Endothelial cell of umbilical vein (primary cell): ENCODE measurements around the gene TSEN54. TPM values are rescaled to one million over a fixed set of nuclear protein-coding genes. Genes with fewer than 3 reads are reported as not detected.

Experiments used
- BruUV-seq: library from RNA; stranded (reverse); fragments of 400-500 nt; replicated peaks from 2 replicates; lab custom pipeline; 2021; lab: Mats Ljungman, UMichigan
- CTCF ChIA-PET: fragments of 300-600, 350-600 bp; sonication (Branson Sonifier 250); formaldehyde crosslinking; loops from one replicate; lab custom pipeline; 2021; ENCODE audit warnings: antibody characterized with exemption, inconsistent platforms; lab: Charles Lee
- POLR2A ChIA-PET: fragments of 300-600, 350-600 bp; sonication (Branson Sonifier 250); formaldehyde crosslinking; loops from one replicate; lab custom pipeline; 2021; ENCODE audit warnings: antibody characterized with exemption, inconsistent platforms; lab: Charles Lee
- DNase-seq: peaks from one replicate; pipeline ENCODE4 v3.0.0-alpha.2; 2011; ENCODE audit warnings: low read depth, low spot score
- FAIRE-seq: peaks from 2 replicates; lab custom pipeline; 2011; peaks lifted over from hg19 to GRCh38; lab: Jason Lieb, UNC
- H2AFZ ChIP-seq: 2 replicates; pipeline ENCODE4 v1.6.0; 2012; ENCODE audit warnings: low read depth, low read length, control low read depth, inconsistent platforms
- H3K27ac ChIP-seq: 2 replicates; pipeline ENCODE4 v1.5.1; 2011; ENCODE audit warnings: low read depth, mild to moderate bottlenecking, control low read depth, low read length, moderate library complexity; ENCODE audit not compliant: insufficient read depth
- H3K27me3 ChIP-seq, 2 experiments: 2 replicates each; pipeline versions ENCODE4 v1.6.0 to v1.6.1; 2011; ENCODE audit warnings: low read length in 2 of 2, mixed read lengths in 1 of 2; ENCODE audit not compliant: control insufficient read depth in 2 of 2, insufficient read depth in 2 of 2
- H3K36me3 ChIP-seq, 2 experiments: 2 replicates in 1 of 2; 3 replicates in 1 of 2; pipeline ENCODE4 v1.5.1; 2011; ENCODE audit warnings: low read length in 2 of 2, mild to moderate bottlenecking in 1 of 2, moderate library complexity in 1 of 2; ENCODE audit not compliant: control insufficient read depth in 2 of 2, insufficient read depth in 2 of 2; ENCODE audit errors: extremely low read depth in 1 of 2
- H3K4me1 ChIP-seq: 3 replicates; pipeline ENCODE4 v1.5.1; 2011; ENCODE audit warnings: mild to moderate bottlenecking, low read length; ENCODE audit not compliant: control insufficient read depth, insufficient read depth; ENCODE audit errors: extremely low read depth
- H3K4me2 ChIP-seq: 2 replicates; pipeline ENCODE4 v1.6.1; 2011; ENCODE audit warnings: low read length, control low read depth, mixed read lengths; ENCODE audit not compliant: insufficient read depth
- H3K4me3 ChIP-seq, 3 experiments: fragments of 200-600 bp in 1 of 3; sonication (generic), shearing (Covaris generic) in 1 of 3; replicated peaks in 1 of 3; 2 replicates each; pipeline ENCODE4 v1.5.1; 2011 to 2016; ENCODE audit warnings: control low read depth in 3 of 3, low read length in 3 of 3, mild to moderate bottlenecking in 2 of 3, inconsistent platforms in 1 of 3, low read depth in 1 of 3, moderate library complexity in 1 of 3; ENCODE audit not compliant: insufficient read depth in 1 of 3
- H3K79me2 ChIP-seq: 2 replicates; pipeline ENCODE4 v1.6.0; 2012; ENCODE audit warnings: low read length, inconsistent platforms; ENCODE audit not compliant: control insufficient read depth, insufficient read depth
- H3K9ac ChIP-seq: replicated peaks from 2 replicates; pipeline ENCODE3; 2011; ENCODE audit warnings: low read length, control low read depth; ENCODE audit not compliant: insufficient read depth; ENCODE audit errors: extremely low read depth
- H3K9me1 ChIP-seq: replicated peaks from 3 replicates; pipeline ENCODE4 v1.6.0; 2011; ENCODE audit warnings: mild to moderate bottlenecking, low read length; ENCODE audit not compliant: control insufficient read depth, insufficient read depth; ENCODE audit errors: extremely low read depth
- H3K9me3 ChIP-seq: replicated peaks from 2 replicates; pipeline ENCODE4 v1.5.1; 2012; ENCODE audit warnings: low read length, inconsistent platforms; ENCODE audit not compliant: control insufficient read depth, insufficient read depth
- H4K20me1 ChIP-seq: replicated peaks from 2 replicates; pipeline ENCODE3; 2011; ENCODE audit warnings: mild to moderate bottlenecking, low read length; ENCODE audit not compliant: control insufficient read depth, insufficient read depth; ENCODE audit errors: extremely low read depth
- CTCF ChIP-seq, 2 donors: IDR thresholded peaks; 1 replicate in 1 of 2; 2 replicates in 1 of 2; pipeline ENCODE4 v1.5.1; 2011; ENCODE audit warnings: low read length in 2 of 2, mild to moderate bottlenecking in 2 of 2, moderate library complexity in 2 of 2, control low read depth in 1 of 2, inconsistent platforms in 1 of 2, low read depth in 1 of 2; ENCODE audit not compliant: insufficient read depth in 1 of 2; ENCODE audit errors: extremely low read depth in 1 of 2
- FOS ChIP-seq: IDR thresholded peaks from 2 replicates; pipeline ENCODE4 v1.6.1; 2011; ENCODE audit warnings: mild to moderate bottlenecking, low read length, moderate library complexity, borderline replicate concordance; ENCODE audit not compliant: insufficient read depth
- GATA2 ChIP-seq: IDR thresholded peaks from 2 replicates; pipeline ENCODE4 v1.7.0; 2011; ENCODE audit warnings: low read depth, mild to moderate bottlenecking, moderate library complexity, mixed read lengths, low read length; ENCODE audit not compliant: insufficient read length, insufficient read depth
- JUN ChIP-seq: IDR thresholded peaks from 2 replicates; pipeline ENCODE4 v1.6.1; 2011; ENCODE audit warnings: borderline replicate concordance, low read depth; ENCODE audit not compliant: insufficient read length, insufficient read depth
- MAX ChIP-seq: IDR thresholded peaks from 2 replicates; pipeline ENCODE4 v1.6.1; 2011; ENCODE audit not compliant: insufficient read depth, insufficient read length
- dilution Hi-C: fragments of 300-500 bp; cut with MboI; formaldehyde crosslinking; loops from one replicate; pipeline ENCODE4 v1.15.0; 2019; ENCODE audit warnings: low sequenced_read_pairs; ENCODE audit not compliant: extremely low pct_ligation_motif_present
- intact Hi-C: fragments of 100-400 bp; cut with micrococcal nuclease; formaldehyde crosslinking; loops from one replicate; pipeline ENCODE4 v1.10.0; 2022
- polyA plus RNA-seq, 4 experiments: library from polyadenylated mRNA; depleted of rRNA in 3 of 4; stranded (reverse) in 3 of 4; unstranded in 1 of 4; fragments of >200 nt; gene quantifications; 2 replicates each; pipeline versions ENCODE4 v1.2.1 to v1.2.3, GENCODE V29; 2011 to 2012; ENCODE audit warnings: missing spikeins in 1 of 4
- total RNA-seq: library from RNA; stranded (reverse); gene quantifications from 2 replicates; pipeline ENCODE4 v1.2.3, GENCODE V29; 2021

The TSEN54 gene
- total and polyA plus RNA-seq, 2 donors (not counting 3 experiments of a cell fraction or from before 2014, with no cell fraction given) = 22.3 to 26.3 TPM

GRCh38 chr17:75498039-75498725 lies 18.1 kb upstream of the TSEN54 start:
- H3K9me1 ChIP-seq = no peaks in the 10 kb centered on the region
- H3K27me3 ChIP-seq = no peaks in the 10 kb centered on the region
- ChIA-PET CTCF (interaction anchor here (0.7 to 2.0 kb wide), 4 partner anchors 8 to 18 kb away, joined by 3 to 9 read pairs (median 4); partner anchors contain the start of gene TSEN54), POLR2A (no interaction called here)
- H3K4me3 ChIP-seq = no peak overlapping the region
- FAIRE-seq (peak; percentile 70), DNase-seq (no peak)
- no peak for TF ChIP-seq FOS
- TF ChIP-seq JUN = no peak
- TF ChIP-seq CTCF (IDR thresholded peaks at IDR 0.05; ENCODE audit: extremely low read depth in 1 of 2, insufficient read depth in 1 of 2, low read depth in 1 of 2, low read length in 2 of 2) = no peak
- no peak for TF ChIP-seq MAX
- TF ChIP-seq GATA2 = no peak
- H3K79me2 ChIP-seq = no peaks in the 10 kb centered on the region
- intact Hi-C loops = no loop called here
- no peak overlapping the region for H3K9ac ChIP-seq
- peaks cover 0 to 39% of the 10 kb centered on the region in 2 experiments for H3K36me3 ChIP-seq
- dilution Hi-C loops = no loop called here
- no peak overlapping the region for H3K27ac ChIP-seq
- H3K9me3 ChIP-seq = no peaks in the 10 kb centered on the region
- H3K4me2 ChIP-seq = no peak overlapping the region
- peaks cover 3% of the 10 kb centered on the region for H3K4me1 ChIP-seq
- BruUV-seq = no TSS peak
- H4K20me1 ChIP-seq = no peaks in the 10 kb centered on the region
- no peak overlapping the region for H2AFZ ChIP-seq
